ENCODE data around the gene POLR2L.

Gene POLR2L

DNA sequence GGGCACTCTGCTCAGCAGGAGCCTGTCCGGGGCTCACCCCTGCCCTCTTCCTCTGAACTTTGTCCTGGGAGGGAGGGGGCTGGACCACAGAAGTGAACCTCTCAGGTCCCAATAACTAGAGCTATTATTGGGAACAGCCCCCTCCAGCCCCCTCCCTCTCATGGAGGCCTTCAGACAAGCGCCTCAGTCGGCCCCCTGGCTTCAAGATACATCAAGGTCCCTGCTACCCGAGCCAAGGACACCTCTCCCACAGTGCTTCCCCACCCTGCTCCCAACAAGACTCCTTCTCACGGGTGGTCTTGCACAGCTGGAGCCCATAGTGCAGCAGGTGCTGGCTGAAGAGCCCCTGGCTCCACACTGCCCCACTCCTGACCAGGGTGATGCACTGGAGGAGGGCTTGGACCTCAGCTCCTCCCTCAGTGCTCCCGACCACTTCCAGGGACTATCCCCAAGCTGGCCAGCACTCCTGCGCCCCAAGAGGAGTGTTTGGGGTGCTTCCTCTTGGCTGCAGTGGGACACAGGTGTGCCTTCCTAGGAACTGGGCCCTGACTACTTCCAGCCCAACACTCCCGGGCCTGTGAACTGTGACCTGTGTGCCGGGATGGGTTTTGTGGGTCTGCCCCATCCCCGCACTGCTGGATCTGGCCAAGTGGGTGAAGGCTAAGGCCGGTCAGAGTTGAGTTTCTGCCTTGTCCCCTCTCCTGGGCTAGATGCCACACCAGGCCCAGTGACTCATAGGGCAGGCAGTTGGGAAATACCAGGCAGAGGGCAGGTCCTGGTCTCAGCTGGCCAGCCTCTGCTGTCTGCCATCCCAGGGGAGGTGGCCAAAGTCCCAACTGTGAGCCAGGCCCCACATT lies 21.4 kb downstream of the POLR2L start:
- DNase-seq = peak in 16 of 42 donors; percentile 36 to 88 (median 65)

GRCh38 chr11:819943-820649 lies 22.2 kb downstream of the POLR2L start:
- intact Hi-C loops (cut with DNase I) = no loop called here
- peak; percentile 58 to 90 (median 80) for DNase-seq

More for the DNA sequence above, 21.4 kb downstream of the POLR2L start:
- intact Hi-C loops (cut with DNase I) = no loop called here

DNA sequence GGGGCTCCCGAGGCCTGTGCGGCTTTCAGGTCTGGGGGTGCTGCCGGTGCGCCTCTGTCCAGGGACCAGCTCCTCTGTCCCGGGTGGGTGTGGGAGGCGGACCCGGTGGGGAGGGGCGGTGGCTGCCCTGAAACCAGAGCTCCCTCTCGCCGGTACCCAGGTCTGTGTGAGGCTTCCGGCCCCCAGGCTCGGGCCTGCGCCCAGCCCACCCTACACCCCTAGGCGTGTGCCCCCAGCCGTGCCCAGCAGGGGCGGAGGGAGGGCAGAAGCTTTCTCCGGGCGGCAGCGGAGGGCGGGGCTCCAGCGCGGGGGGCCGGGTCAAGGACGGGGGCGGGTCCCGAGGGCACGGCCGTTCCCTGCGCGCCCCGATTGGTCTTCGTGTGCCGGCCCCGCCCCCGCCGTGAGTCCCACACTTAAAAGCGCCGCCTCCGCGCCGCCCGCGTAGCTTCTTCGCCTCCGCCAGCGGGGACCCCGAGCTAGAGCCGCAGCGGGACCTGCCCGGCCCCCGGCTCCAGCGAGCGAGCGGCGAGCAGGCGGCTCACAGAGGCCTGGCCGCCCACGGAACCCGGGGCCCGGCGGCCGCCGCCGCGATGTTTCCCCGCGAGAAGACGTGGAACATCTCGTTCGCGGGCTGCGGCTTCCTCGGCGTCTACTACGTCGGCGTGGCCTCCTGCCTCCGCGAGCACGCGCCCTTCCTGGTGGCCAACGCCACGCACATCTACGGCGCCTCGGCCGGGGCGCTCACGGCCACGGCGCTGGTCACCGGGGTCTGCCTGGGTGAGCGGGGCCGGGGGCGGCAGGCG lies 23.0 kb downstream of the POLR2L start:
- intact Hi-C loops (cut with DNase I) = no loop called here
- peak; percentile 84 to 98 (median 95) for DNase-seq

DNA sequence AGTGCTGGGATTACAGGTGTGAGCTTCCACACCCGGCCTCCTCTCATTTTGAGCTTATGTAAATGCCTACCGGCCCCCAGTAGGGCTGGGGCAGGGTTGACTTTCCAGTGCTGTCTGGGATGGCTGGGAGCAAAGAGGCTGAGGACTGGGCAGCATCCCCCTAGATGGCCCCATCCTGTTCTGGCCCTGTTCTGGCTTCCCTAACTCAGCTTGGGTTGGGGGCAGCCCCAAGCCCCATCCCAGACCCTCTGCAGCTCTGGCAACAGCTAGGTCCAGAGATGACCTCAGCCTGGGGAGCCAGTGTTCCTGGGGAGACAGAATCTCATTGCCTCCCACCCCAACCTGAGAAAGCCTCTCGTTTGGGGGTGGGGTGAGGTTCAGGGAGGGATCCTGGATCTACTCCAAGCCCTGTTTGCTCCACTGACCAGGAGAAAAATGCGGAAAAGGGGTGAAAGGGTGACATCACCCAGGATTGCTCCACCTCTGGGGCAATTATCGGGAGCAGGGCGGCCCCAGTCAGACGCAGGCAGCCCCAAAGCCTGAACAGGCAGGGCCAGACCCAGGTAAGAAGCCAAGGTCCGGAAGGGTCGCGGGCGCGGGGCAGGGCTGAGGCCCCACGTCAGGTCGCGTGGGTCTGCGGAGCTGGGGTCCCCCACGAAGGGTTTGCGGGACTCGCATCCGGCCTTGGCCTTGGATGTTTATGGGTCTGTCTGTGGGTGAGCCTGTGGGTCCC lies 23.8 kb downstream of the POLR2L start, which contains the start of gene PNPLA2:
PNPLA2 (plus strand) TSS at position 519 of the 733 bp plus-strand sequence. CDS start 805 bp downstream, outside the sequence.
- intact Hi-C loops (cut with DNase I) = no loop called here
- no peak for DNase-seq

DNA sequence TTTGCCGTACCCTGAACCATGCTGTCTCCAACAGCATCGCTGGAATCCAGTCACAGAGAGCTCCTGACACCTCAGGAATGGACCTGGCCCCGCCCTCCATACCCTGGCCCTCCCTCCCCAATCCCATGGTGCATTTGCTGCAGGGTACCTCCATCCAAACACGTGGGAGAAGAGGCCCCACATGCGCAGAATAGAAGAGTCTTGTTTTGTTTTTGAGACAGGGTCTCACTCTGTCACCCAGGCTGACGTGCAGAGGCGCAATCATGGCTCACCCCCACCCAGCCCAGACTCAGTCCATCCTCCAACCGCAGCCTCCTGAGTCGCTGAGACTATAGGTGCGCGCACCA lies 25.9 kb downstream of the POLR2L start:
- intact Hi-C loops (cut with DNase I) = no loop called here

GRCh38 chr11:815675-816432 lies 26.5 kb downstream of the POLR2L start:
- intact Hi-C loops (cut with DNase I) = no loop called here
- no peak for DNase-seq

More for the DNA sequence above, 25.9 kb downstream of the POLR2L start:
- DNase-seq = peak in 1 of 42 donors; percentile 20

GRCh38 chr11:813456-814096 lies 28.8 kb downstream of the POLR2L start:
- intact Hi-C loops (cut with DNase I) = no loop called here

GRCh38 chr11:813072-813455 lies 29.3 kb downstream of the POLR2L start:
- DNase-seq = no peak
- intact Hi-C loops (cut with DNase I) = no loop called here

More at GRCh38 chr11:813456-814096, 28.8 kb downstream of the POLR2L start:
- DNase-seq = no peak

DNA sequence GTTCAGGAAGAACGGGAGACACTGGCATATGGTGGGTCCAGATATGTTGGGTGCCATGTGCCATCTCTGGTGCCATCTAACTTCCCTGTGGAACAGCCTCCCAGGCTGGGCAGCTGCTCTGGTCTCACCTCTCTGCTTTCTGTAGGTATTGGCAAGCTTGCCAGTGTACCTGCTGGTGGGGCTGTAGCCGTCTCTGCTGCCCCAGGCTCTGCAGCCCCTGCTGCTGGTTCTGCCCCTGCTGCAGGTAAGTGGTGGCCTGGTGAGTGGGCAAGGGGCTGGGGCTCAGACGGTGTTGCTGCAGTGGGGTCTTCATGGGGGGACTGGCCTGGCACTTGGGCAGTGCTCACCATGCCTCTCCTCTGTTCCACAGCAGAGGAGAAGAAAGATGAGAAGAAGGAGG lies 29.9 kb downstream of the POLR2L start:
- no peak for DNase-seq
- intact Hi-C loops (cut with DNase I) = no loop called here

DNA sequence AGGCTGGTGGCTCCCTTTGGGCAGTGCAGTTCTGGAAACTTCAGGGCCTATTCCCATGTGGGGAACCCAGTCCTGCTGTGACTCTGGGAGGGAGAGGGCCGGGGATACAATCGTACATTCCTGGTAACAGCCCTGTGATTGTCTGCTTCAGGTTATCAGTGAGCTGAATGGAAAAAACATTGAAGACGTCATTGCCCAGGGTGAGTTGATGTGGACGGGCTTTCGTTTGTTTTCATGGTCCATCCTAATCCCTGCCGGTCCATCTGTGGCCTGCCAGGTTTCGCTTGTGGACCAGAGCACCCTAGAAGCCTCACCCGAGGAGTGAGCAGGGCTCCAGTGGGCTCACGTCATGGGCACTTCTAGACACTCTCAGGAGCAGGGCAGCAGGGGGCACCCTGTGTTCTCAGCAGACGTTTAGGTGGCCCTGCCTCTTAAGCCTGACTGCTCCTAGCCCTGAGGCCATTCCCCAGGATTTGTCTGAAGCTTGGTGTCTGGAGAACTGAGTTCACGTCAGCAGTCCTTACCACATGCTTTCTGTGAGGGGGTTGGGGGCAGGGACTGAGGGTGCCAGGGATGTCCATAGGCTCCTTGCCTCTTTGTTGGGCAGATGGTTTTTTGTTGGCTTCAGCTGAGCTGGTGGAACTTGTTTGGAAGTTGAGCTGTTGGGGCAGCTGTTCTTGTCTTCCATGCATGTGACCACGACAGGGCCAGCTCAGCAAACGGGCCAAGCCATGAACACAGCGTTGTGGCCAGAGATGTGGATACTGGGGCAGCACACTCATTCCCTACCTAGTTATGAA lies 30.7 kb downstream of the POLR2L start:
- DNase-seq = no peak
- intact Hi-C loops (cut with DNase I) = no loop called here

GRCh38 chr11:810040-810567 lies 32.2 kb downstream of the POLR2L start:
- no peak for DNase-seq
- intact Hi-C loops (cut with DNase I) = no loop called here

DNA sequence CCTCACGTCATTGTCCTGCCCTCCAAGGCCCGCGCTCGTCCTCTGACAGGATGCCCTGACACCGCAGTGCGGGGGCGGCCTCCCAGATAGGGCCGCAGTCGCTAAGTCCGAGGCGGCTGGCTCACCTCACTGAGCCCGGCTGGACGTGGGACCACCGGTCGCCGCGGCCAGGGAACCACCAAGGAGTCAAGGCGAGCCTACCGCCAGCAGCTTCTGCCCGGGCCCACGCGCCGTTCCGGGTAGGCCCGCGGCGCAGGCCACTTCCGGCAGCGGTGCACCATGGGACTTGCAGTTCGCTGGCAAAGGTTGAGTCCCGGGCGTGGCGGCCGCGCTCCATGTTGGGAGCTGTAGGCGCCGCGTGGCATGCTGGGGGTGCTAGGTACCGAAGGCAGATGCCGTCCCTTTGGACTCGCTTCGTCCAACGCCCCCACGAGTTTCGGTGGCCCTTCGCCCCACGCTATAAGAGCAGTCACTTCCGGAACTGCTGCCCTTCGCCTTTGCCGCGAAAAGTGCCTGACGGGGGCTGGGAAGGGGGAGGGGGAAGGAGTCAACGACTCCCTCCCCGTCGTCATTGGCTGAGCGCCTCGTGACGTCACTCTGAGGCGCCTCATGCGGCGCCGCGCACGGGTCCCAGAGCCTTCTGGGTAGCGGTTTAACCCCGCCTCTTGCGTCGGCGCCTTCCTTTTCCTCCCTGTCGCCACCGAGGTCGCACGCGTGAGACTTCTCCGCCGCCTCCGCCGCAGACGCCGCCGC lies 32.9 kb downstream of the POLR2L start, which contains the start of gene RPLP2:
RPLP2 (plus strand) TSS at position 681 of the 753 bp plus-strand sequence. CDS start 268 bp downstream, outside the sequence.
- DNase-seq = peak; percentile 95 to 99 (median 98)
- intact Hi-C loops (cut with DNase I) = no loop called here

DNA sequence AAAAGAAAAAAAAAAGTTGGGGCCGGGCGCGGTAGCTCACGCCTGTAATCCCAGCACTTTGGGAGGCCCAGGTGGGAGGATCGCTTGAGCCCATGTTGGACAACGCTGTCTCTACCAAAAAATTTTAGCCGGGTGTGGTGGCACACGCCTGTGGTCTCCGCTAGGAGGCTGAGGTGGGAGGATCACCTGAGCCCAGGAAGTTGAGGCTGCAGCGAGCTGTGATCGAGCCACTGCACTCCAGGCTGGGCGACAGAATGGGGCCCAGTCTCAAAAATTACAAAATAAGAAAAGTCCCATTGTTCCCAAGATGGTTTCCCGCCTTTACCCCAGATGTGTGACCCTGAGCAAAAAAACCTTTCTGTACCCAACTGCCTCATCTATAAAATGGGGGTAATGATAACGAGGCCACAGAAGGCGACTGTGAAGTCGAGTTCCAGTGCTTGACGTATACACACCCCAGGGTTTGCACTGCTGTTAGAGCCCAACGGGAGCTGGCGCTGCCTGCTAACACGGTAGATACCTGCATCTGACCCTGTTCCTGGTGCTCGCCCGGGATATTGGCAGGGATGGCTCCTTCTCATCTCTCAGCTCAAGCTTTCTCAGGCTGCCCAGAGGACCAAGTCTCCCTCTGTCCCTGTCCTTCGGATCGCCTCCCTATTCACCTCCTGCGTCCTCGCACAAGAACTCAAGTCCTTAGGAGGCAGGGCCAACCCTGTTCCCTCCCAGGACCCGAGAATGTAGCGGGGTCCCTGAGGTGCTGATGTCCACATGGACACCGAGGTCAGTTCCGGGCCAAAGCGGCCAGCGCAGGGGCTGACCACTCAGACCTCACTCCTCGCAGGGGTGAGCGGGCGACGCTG lies 33.7 kb downstream of the POLR2L start:
- no peak for DNase-seq
- intact Hi-C loops (cut with DNase I) = no loop called here

DNA sequence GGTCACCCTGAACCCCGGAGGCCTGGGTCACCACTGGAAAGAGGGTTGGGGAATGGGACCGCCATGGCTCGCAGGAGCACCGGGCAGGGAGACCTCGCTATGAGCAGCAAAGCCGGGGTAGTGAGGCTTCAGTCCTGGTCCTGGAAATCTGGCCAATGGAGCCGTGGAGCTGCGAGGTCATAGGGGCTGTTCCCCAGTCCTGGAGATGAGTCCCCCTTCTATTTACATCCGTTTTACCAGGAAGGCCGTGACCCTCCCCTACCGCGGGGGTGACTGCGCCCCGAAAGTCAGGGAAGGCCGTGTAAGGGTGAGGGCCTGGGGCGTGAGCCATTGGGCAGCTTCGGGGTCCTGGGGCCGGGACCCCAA lies 37.7 kb downstream of the POLR2L start:
- intact Hi-C loops (cut with DNase I) = no loop called here
- DNase-seq = no peak

Data from head of caudate nucleus (tissue), 42 donors.